PC-3 (cell line): Measurements from ENCODE around the gene LLGL2. TPM values are rescaled to one million over a fixed set of nuclear protein-coding genes. Genes with fewer than 3 reads are reported as not detected.
"Not testable (repeated sequence)": the region's sequence is repeated elsewhere in the genome, so short reads cannot be mapped to it uniquely, and the experiment has no call there.

Experiments used
- ATAC-seq: fragments of 200-7000 bp; cut with Tn5 transposase; 2 replicates; pipeline ENCODE4 v1.9.1; 2020; ENCODE audit warnings: mild to moderate bottlenecking, moderate library complexity
- BruUV-seq: library from RNA; stranded (reverse); fragments of 400-500 nt; replicated peaks from 2 replicates; lab custom pipeline; 2021; lab: Mats Ljungman, UMichigan
- CTCF ChIA-PET: fragments of 300-600 bp; sonication (Branson Sonifier 250); formaldehyde crosslinking; loops from one replicate; lab custom pipeline; 2022; ENCODE audit warnings: antibody characterized with exemption; lab: Charles Lee
- POLR2A ChIA-PET: fragments of 300-600 bp; sonication (Branson Sonifier 250); formaldehyde crosslinking; loops from one replicate; lab custom pipeline; 2022; ENCODE audit warnings: antibody characterized with exemption; ENCODE audit not compliant: unreplicated experiment; lab: Charles Lee
- DNase-seq: peaks from one replicate; pipeline ENCODE4 v3.0.0-alpha.2; 2015
- H2AFZ ChIP-seq: fragments of 300-600 bp; sonication (generic); 2 replicates; pipeline ENCODE4 v1.6.0; 2016; ENCODE audit warnings: antibody characterized with exemption, low read length
- H3F3A ChIP-seq: fragments of 300-600 bp; sonication (generic); one replicate; pipeline ENCODE4 v1.6.0; 2017; ENCODE audit warnings: antibody characterized with exemption, low read length, control low read depth, mild to moderate bottlenecking; ENCODE audit not compliant: unreplicated experiment
- H3K27ac ChIP-seq: fragments of 300-600 bp; sonication (generic); 2 replicates; pipeline ENCODE4 v1.5.1; 2016; ENCODE audit warnings: mild to moderate bottlenecking, low read length
- H3K27me3 ChIP-seq: fragments of 300-600 bp; sonication (generic); 2 replicates; pipeline ENCODE4 v1.6.1; 2016; ENCODE audit warnings: low read length, mixed read lengths
- H3K36me3 ChIP-seq: fragments of 300-600 bp; sonication (generic); 2 replicates; pipeline ENCODE4 v1.6.1; 2016; ENCODE audit warnings: low read depth, mixed run types, low read length, mixed read lengths
- H3K4me1 ChIP-seq: fragments of 300-600 bp; sonication (generic); 2 replicates; pipeline ENCODE4 v1.5.1; 2016; ENCODE audit warnings: low read length; ENCODE audit not compliant: insufficient read depth
- H3K4me2 ChIP-seq: fragments of 300-600 bp; sonication (generic); 2 replicates; pipeline ENCODE4 v1.6.0; 2016; ENCODE audit warnings: low read length
- H3K4me3 ChIP-seq: fragments of 300-600 bp; sonication (generic); 2 replicates; pipeline ENCODE4 v1.5.1; 2016; ENCODE audit warnings: mild to moderate bottlenecking, low read length, mixed read lengths
- H3K79me2 ChIP-seq: fragments of 300-600 bp; sonication (generic); 2 replicates; pipeline ENCODE4 v1.6.1; 2017; ENCODE audit warnings: low read length, mixed read lengths
- H3K9ac ChIP-seq: fragments of 300-600 bp; sonication (generic); 2 replicates; pipeline ENCODE4 v1.6.0; 2016; ENCODE audit warnings: mild to moderate bottlenecking, low read length
- H3K9me2 ChIP-seq: fragments of 300-600 bp; sonication (generic); replicated peaks from 2 replicates; pipeline ENCODE4 v1.6.1; 2016; ENCODE audit warnings: mixed run types, low read length, mixed read lengths
- H3K9me3 ChIP-seq: fragments of 300-600 bp; sonication (generic); 2 replicates; pipeline ENCODE4 v1.6.1; 2016; ENCODE audit warnings: low read length, mixed read lengths
- H4K20me1 ChIP-seq: fragments of 300-600 bp; sonication (generic); 2 replicates; pipeline ENCODE4 v1.6.1; 2016; ENCODE audit warnings: low read length, mixed read lengths
- EZH2 ChIP-seq: fragments of 300-600 bp; sonication (generic); IDR thresholded peaks from one replicate; pipeline ENCODE4 v1.6.1; 2017; ENCODE audit warnings: antibody characterized with exemption, mild to moderate bottlenecking, low read length; ENCODE audit not compliant: unreplicated experiment
- EZH2phosphoT487 ChIP-seq: fragments of 300-600 bp; sonication (generic); IDR thresholded peaks from 2 replicates; pipeline ENCODE4 v1.6.1; 2018; ENCODE audit warnings: mild to moderate bottlenecking, antibody characterized with exemption, low read length, borderline replicate concordance
- intact Hi-C: fragments of 100-400 bp; cut with micrococcal nuclease; formaldehyde crosslinking; loops from 2 replicates; pipeline ENCODE4 v1.9.0; 2023
- total RNA-seq: library from RNA; depleted of rRNA; stranded (reverse); fragments of >200 nt; gene quantifications from 2 replicates; pipeline ENCODE4 v1.2.3, GENCODE V29; 2014
- TF ChIP-seq, protein P1 (sequence below): fragments of 300-600 bp; sonication (generic); conservative IDR thresholded peaks from 2 replicates; pipeline ENCODE4 v1.5.1; 2017; ENCODE audit warnings: antibody characterized with exemption, low read depth, mild to moderate bottlenecking, low read length

Gene LLGL2
- total RNA-seq, 1 experiment from 2014 or later: 92.9 TPM

DNA sequence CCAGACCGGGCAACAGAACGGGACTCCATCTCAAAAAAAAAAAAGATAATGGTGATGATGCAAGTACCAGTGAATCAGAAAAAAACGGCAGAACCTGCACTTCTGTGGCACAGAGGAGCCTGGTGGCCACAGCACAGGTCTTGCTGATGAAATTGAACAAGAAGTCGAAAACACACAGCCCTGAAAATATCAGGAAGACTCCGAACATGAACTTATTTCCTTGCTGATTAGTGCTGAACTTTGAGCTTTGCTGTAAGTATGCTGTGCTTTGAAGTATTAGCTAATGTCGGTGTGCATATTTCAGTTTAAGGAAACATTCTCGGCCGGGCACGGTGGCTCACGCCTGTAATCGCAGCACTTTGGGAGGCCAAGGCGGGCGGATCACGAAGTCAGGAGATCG is 51.2 kb downstream of the LLGL2 start:
- ChIA-PET CTCF (no interaction called here), POLR2A (no interaction called here)
- H3K4me3 ChIP-seq: no peak overlapping the region
- DNase-seq (no peak), ATAC-seq (no peak)
- no peaks in the 10 kb centered on the region; the same call in 1 of the 2 replicates for H3K36me3 ChIP-seq
- H3K27me3 ChIP-seq: no peaks in the 10 kb centered on the region
- intact Hi-C loops: no loop called here
- no peak for TF ChIP-seq EZH2phosphoT487
- TF ChIP-seq, protein P1, sequence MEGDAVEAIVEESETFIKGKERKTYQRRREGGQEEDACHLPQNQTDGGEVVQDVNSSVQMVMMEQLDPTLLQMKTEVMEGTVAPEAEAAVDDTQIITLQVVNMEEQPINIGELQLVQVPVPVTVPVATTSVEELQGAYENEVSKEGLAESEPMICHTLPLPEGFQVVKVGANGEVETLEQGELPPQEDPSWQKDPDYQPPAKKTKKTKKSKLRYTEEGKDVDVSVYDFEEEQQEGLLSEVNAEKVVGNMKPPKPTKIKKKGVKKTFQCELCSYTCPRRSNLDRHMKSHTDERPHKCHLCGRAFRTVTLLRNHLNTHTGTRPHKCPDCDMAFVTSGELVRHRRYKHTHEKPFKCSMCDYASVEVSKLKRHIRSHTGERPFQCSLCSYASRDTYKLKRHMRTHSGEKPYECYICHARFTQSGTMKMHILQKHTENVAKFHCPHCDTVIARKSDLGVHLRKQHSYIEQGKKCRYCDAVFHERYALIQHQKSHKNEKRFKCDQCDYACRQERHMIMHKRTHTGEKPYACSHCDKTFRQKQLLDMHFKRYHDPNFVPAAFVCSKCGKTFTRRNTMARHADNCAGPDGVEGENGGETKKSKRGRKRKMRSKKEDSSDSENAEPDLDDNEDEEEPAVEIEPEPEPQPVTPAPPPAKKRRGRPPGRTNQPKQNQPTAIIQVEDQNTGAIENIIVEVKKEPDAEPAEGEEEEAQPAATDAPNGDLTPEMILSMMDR: no peak
- TF ChIP-seq EZH2: no peak
- H3K9me2 ChIP-seq: no peaks in the 10 kb centered on the region
- no TSS peak for BruUV-seq
- no peak overlapping the region for H3K27ac ChIP-seq
- H3K9me3 ChIP-seq: no peaks in the 10 kb centered on the region
- H3K4me1 ChIP-seq: no peaks in the 10 kb centered on the region
- H3K9ac ChIP-seq: no peak overlapping the region
- no peaks in the 10 kb centered on the region for H3K79me2 ChIP-seq
- no peaks in the 10 kb centered on the region for H3F3A ChIP-seq
- no peak overlapping the region for H2AFZ ChIP-seq
- no peaks in the 10 kb centered on the region for H4K20me1 ChIP-seq
- no peak overlapping the region for H3K4me2 ChIP-seq

DNA sequence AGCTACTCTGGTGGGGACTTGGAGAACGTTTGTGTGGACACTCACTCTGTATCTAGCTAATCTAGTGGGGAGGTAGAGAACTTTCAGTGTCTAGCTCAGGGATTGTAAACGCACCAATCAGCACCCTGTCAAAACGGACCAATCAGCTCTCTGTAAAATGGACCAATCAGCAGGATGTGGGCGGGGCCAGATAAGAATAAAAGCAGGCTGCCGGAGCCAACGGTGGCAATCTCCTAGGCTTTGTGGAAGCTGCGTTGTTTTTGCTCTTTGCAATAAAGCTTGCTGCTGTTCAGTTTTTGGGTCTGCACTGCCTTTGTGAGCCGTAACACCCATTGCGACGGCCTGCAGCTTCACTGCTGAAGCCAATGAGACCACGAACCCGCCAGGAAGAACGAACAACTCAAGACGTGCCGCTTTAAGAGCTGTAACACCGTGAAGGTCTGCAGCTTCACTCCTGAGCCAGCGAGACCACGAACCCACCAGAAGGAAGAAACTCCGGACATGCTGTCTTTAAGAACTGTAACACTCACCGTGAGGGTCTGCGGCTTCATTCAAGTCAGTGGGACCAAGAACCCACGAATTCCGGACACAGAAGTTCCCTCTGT is 55.7 kb downstream of the LLGL2 start:
- CTCF ChIA-PET: interaction anchor here (0.6 kb wide), 1 partner anchor 56 kb away, joined by 3 read pairs; the partner anchor contains the start of gene LLGL2
- ATAC-seq, H3K36me3 ChIP-seq, H3K9ac ChIP-seq, H3K9me2 ChIP-seq, H3K27me3 ChIP-seq, H3K4me2 ChIP-seq, H3K4me1 ChIP-seq, H4K20me1 ChIP-seq, DNase-seq, POLR2A ChIA-PET, H3K4me3 ChIP-seq, H2AFZ ChIP-seq, H3K27ac ChIP-seq, H3K9me3 ChIP-seq, H3K79me2 ChIP-seq, H3F3A ChIP-seq, BruUV-seq: not testable (repeated sequence)
- intact Hi-C loops: loop anchor here (10.0 kb wide), 1 partner anchor 156 kb away; no protein-coding TSS in a partner anchor

DNA sequence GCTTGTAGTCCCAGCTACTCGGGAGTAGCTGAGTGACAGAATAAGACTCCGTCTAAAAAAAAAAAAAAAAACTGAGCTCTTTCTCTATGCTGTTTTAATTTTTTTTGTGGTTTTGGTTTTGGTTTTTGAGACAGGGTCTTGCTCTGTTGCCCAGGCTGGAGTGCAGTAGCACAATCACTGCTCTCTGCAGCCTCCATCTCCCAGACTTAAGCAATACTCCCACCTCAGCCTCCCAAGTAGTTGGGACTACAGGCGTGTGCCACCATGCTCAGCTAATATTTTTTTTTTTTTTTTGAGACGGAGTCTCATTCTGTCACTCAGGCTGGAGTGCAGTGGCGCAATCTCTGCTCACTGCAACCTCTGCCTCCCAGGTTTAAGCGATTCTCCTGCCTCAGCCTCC is 57.7 kb downstream of the LLGL2 start:
- H3K79me2 ChIP-seq, H3K27me3 ChIP-seq, CTCF ChIA-PET, BruUV-seq, ATAC-seq, H3K4me2 ChIP-seq, H3K4me1 ChIP-seq, H3F3A ChIP-seq, H3K4me3 ChIP-seq, H3K9me2 ChIP-seq, H3K27ac ChIP-seq, H4K20me1 ChIP-seq, DNase-seq, H3K36me3 ChIP-seq, H3K9me3 ChIP-seq, H2AFZ ChIP-seq, H3K9ac ChIP-seq: not testable (repeated sequence)
- intact Hi-C loops: loop anchor here (10.0 kb wide), 1 partner anchor 158 kb away; no protein-coding TSS in a partner anchor
- POLR2A ChIA-PET: interaction anchor here (0.6 kb wide), 1 partner anchor 17 kb away, joined by 7 read pairs; no protein-coding TSS in a partner anchor

DNA sequence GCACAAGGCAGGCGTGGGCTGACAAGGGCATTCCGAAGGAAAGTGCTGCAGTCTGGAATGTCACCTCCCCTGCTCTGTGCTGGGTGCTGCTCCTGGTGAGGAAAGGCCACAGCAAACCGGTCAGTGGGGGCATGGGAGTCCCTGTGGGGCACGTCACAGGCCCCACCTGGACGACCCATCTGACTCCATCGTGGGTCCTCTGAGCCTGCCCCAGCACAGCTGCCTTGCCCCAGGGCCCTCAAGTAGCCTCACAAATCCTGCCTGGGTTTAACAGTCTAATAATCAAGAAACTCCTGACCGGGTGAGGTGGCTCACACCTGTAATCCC is 59.3 kb downstream of the LLGL2 start:
- H2AFZ ChIP-seq: no peak overlapping the region
- CTCF ChIA-PET: no interaction called here
- H3K27ac ChIP-seq: no peak overlapping the region
- DNase-seq (no peak), ATAC-seq (no peak)
- POLR2A ChIA-PET: no interaction called here
- H3K9me2 ChIP-seq: no peaks in the 10 kb centered on the region
- TF ChIP-seq EZH2: no peak
- no peak for TF ChIP-seq EZH2phosphoT487
- TF ChIP-seq, protein P1: no peak
- no peaks in the 10 kb centered on the region for H3K9me3 ChIP-seq
- no peak overlapping the region for H3K4me2 ChIP-seq
- intact Hi-C loops: loop anchor here (10.0 kb wide), 1 partner anchor 160 kb away; no protein-coding TSS in a partner anchor
- no peaks in the 10 kb centered on the region for H3K36me3 ChIP-seq
- H4K20me1 ChIP-seq: no peaks in the 10 kb centered on the region
- no peaks in the 10 kb centered on the region for H3F3A ChIP-seq
- no peaks in the 10 kb centered on the region for H3K79me2 ChIP-seq
- BruUV-seq: no TSS peak
- H3K27me3 ChIP-seq: no peaks in the 10 kb centered on the region
- no peak overlapping the region for H3K4me3 ChIP-seq
- H3K9ac ChIP-seq: no peak overlapping the region
- peaks cover 9% of the 10 kb centered on the region for H3K4me1 ChIP-seq
